Fibroblast of pulmonary artery (primary cell): ENCODE data around the gene MC4R.

Source experiments
- DNase-seq: peaks from one replicate; pipeline ENCODE4 v3.0.0-alpha.2; 2010; ENCODE audit warnings: low read depth
- H3K4me3 ChIP-seq: replicated peaks from 2 replicates; pipeline ENCODE4 v1.5.1; 2011; ENCODE audit warnings: low read depth, mild to moderate bottlenecking, control low read depth, low read length, moderate library complexity
- TF ChIP-seq, protein P1 (sequence below): IDR thresholded peaks from 2 replicates; pipeline ENCODE4 v1.5.1; 2011; ENCODE audit warnings: mild to moderate bottlenecking, control low read depth, low read length, inconsistent platforms; ENCODE audit errors: missing control alignments

MC4R gene

DNA sequence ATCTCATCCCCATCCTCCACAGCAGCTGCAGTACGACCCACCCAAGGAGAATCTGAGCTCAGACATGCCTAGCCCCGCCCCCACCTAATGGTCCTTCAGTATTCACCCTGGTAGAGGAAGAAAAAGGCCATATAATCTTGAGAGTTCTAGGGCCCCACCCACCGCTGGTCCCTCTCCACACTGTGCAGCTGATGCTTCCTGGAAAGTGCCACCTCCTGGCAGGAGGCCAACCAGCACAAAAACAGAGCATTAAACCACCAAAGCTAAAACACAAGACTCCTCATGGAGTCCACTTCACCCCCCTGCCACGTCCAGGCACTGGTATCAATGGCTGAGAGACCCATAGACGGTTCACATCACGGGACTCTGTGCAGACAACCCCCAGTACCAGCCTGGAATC is 40.7 kb downstream of the MC4R start:
- H3K4me3 ChIP-seq = no peak overlapping the region
- TF ChIP-seq, protein P1, sequence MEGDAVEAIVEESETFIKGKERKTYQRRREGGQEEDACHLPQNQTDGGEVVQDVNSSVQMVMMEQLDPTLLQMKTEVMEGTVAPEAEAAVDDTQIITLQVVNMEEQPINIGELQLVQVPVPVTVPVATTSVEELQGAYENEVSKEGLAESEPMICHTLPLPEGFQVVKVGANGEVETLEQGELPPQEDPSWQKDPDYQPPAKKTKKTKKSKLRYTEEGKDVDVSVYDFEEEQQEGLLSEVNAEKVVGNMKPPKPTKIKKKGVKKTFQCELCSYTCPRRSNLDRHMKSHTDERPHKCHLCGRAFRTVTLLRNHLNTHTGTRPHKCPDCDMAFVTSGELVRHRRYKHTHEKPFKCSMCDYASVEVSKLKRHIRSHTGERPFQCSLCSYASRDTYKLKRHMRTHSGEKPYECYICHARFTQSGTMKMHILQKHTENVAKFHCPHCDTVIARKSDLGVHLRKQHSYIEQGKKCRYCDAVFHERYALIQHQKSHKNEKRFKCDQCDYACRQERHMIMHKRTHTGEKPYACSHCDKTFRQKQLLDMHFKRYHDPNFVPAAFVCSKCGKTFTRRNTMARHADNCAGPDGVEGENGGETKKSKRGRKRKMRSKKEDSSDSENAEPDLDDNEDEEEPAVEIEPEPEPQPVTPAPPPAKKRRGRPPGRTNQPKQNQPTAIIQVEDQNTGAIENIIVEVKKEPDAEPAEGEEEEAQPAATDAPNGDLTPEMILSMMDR = no peak
- no peak for DNase-seq

DNA sequence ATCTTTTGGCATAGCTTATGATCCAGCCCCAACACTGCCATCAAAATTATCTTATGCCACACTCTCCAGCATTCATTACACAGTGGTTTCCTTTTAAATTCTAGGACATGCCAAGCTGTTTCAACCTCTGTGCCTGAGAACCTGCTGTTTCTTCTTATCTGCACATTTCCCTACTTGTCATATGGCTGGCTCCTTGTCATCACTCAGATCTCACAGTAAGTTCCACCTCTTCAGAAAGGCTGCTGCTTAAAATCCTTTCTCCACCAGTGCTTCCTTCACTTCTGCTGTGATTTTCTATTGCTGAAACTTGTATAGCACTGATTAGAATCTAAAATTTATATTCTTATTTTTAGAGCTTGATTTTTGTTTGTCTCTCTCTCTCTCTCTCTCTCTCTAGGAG is 43.4 kb downstream of the MC4R start:
- H3K4me3 ChIP-seq = no peak overlapping the region
- TF ChIP-seq, protein P1 = no peak
- no peak for DNase-seq

DNA sequence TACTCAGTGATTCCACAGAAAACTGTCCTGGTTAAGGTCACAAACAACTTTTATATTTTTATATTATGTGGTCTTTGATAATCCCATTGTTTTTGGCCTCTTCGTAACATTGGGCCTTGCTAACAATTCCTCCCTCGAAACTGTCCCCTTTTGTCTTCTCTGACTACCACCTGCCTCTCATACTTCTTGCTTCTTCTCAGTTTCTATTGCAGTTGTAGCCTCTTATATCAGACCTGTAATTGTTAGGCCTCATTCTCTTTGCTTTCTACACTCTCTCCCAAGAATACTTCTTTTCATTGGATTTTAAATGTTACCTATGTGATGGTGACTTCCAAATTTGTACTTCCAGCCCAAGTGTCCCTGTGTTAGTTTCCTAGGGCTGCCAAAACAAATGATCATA is 44.7 kb downstream of the MC4R start:
- no peak for DNase-seq
- TF ChIP-seq, protein P1 = no peak
- H3K4me3 ChIP-seq = no peak overlapping the region

DNA sequence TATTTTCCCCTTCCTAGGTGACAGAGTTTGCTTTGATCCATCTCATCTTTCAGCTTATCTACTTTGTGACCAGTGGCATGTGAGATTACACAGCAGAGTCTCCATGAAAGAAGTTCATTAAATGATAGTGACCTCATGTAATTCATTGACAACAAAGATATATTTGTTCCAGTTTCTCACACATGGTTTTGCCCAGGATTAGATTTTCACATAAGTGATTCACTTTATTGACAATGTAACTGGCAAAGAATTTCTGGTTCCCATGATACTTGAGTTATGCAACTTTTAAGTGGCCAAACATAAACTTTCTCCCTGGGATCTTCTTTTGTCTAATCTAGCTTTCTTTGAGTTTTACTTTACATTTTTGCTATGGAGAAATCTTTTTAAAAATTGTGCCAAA is 50.0 kb downstream of the MC4R start:
- no peak overlapping the region for H3K4me3 ChIP-seq
- TF ChIP-seq, protein P1 = no peak
- no peak for DNase-seq
